GM12878 (cell line): Measurements from ENCODE around the gene TBXAS1. TPM values are rescaled to one million over a fixed set of nuclear protein-coding genes. Genes with fewer than 3 reads are reported as not detected.

Experiments
- ATAC-seq: fragments of 200-7000 bp; cut with Tn5 transposase; 3 replicates; pipeline ENCODE4 v1.9.1; 2020; ENCODE audit warnings: mild to moderate bottlenecking, moderate library complexity
- BruUV-seq: library from RNA; stranded (reverse); fragments of 400-500 nt; replicated peaks from 2 replicates; lab custom pipeline; 2021; lab: Mats Ljungman, UMichigan
- CTCF ChIA-PET: fragments of 300-600 bp; sonication (Branson Sonifier 250); formaldehyde crosslinking; extraction: SDS; loops from one replicate; lab custom pipeline; 2021; ENCODE audit warnings: inconsistent platforms; lab: Yijun Ruan, JAX
- POLR2A ChIA-PET: fragments of 350-600 bp; formaldehyde crosslinking; extraction: SDS; loops from one replicate; lab custom pipeline; 2021; ENCODE audit warnings: inconsistent platforms; lab: Charles Lee
- RAD21 ChIA-PET: fragments of 300-600 bp; sonication (Branson Sonifier 250); formaldehyde crosslinking; loops from one replicate; lab custom pipeline; 2023; ENCODE audit warnings: antibody characterized with exemption; ENCODE audit not compliant: unreplicated experiment; lab: Charles Lee
- SMC1A ChIA-PET: fragments of 300-600 bp; sonication (Branson Sonifier 250); formaldehyde crosslinking; loops from one replicate; lab custom pipeline; 2023; ENCODE audit not compliant: unreplicated experiment, uncharacterized antibody; lab: Charles Lee
- DNase-seq: peaks from one replicate; pipeline ENCODE4 v3.0.0-alpha.2; 2011; ENCODE audit warnings: low read depth, low spot score
- FAIRE-seq: peaks from 3 replicates; lab custom pipeline; 2011; peaks lifted over from hg19 to GRCh38; lab: Jason Lieb, UNC
- H2AFZ ChIP-seq: 2 replicates; pipeline ENCODE4 v1.6.0; 2011; ENCODE audit warnings: low read depth, low read length, control low read depth; ENCODE audit not compliant: control insufficient read depth
- H3K27ac ChIP-seq: 2 replicates; pipeline ENCODE4 v1.5.1; 2011; ENCODE audit warnings: control low read depth; ENCODE audit not compliant: control insufficient read depth, insufficient read depth
- H3K27me3 ChIP-seq, 2 experiments: replicated peaks in 1 of 2; 2 replicates each; pipeline versions ENCODE4 v1.6.0 to v1.6.1; 2011; ENCODE audit warnings: low read length in 1 of 2; ENCODE audit not compliant: control insufficient read depth in 2 of 2, insufficient read depth in 2 of 2
- H3K36me3 ChIP-seq, 2 experiments: 2 replicates each; pipeline ENCODE4 v1.5.1; 2011; ENCODE audit warnings: low read length in 1 of 2; ENCODE audit not compliant: control insufficient read depth in 2 of 2, insufficient read depth in 2 of 2
- H3K4me1 ChIP-seq: 2 replicates; pipeline ENCODE4 v1.6.1; 2011; ENCODE audit warnings: mild to moderate bottlenecking, low read length, moderate library complexity, mixed read lengths; ENCODE audit not compliant: control insufficient read depth, insufficient read depth
- H3K4me2 ChIP-seq: 2 replicates; pipeline ENCODE4 v1.6.0; 2011; ENCODE audit warnings: control low read depth; ENCODE audit not compliant: control insufficient read depth, insufficient read depth
- H3K4me3 ChIP-seq: fragments of 200-600 bp; sonication (generic); 2 replicates; pipeline ENCODE4 v1.5.1; 2016
- H3K79me2 ChIP-seq: 2 replicates; pipeline ENCODE4 v1.6.0; 2011; ENCODE audit warnings: low read length; ENCODE audit not compliant: control insufficient read depth, insufficient read depth
- H3K9ac ChIP-seq: 2 replicates; pipeline ENCODE4 v1.8.0; 2011; ENCODE audit warnings: low read length, control low read depth, mixed read lengths; ENCODE audit not compliant: control insufficient read depth, insufficient read depth
- H3K9me3 ChIP-seq: replicated peaks from 3 replicates; pipeline ENCODE4 v1.5.1; 2011; ENCODE audit warnings: mild to moderate bottlenecking, low read length; ENCODE audit not compliant: control insufficient read depth, insufficient read depth
- H4K20me1 ChIP-seq: 2 replicates; pipeline ENCODE4 v1.6.0; 2011; ENCODE audit not compliant: control insufficient read depth, insufficient read depth
- BACH1 ChIP-seq: fragments of 450-650 bp; IDR thresholded peaks from 2 replicates; pipeline ENCODE4 v1.6.1; 2017; ENCODE audit warnings: mild to moderate bottlenecking, borderline replicate concordance
- BCLAF1 ChIP-seq: fragments of 450-650 bp; IDR thresholded peaks from 2 replicates; pipeline ENCODE4 v1.6.1; 2017; ENCODE audit warnings: antibody characterized with exemption, mild to moderate bottlenecking, moderate library complexity
- CBX3 ChIP-seq: fragments of 200-600 bp; sonication (generic); IDR thresholded peaks from 2 replicates; pipeline ENCODE4 v1.6.1; 2016; ENCODE audit warnings: low read depth, borderline replicate concordance
- CEBPB ChIP-seq, 2 experiments: fragments of 150-350 bp in 1 of 2; IDR thresholded peaks; 2 replicates each; pipeline ENCODE4 v1.6.1; 2012 to 2014; ENCODE audit warnings: low read depth in 2 of 2, low read length in 2 of 2, borderline replicate concordance in 1 of 2, inconsistent platforms in 1 of 2
- CEBPZ ChIP-seq: fragments of 150-350 bp; IDR thresholded peaks from 2 replicates; pipeline ENCODE4 v1.6.1; 2016; ENCODE audit warnings: low read depth, low read length
- KAT2A ChIP-seq: conservative IDR thresholded peaks from 2 replicates; pipeline ENCODE4 v1.6.1; 2011; ENCODE audit warnings: low read depth, low read length; ENCODE audit not compliant: control insufficient read depth
- MAX ChIP-seq: IDR thresholded peaks from 2 replicates; pipeline ENCODE4 v1.6.1; 2012; ENCODE audit warnings: low read depth, low read length, improper control_type of control experiment
- NRF1 ChIP-seq: conservative IDR thresholded peaks from 2 replicates; pipeline ENCODE4 v1.6.1; 2011; ENCODE audit warnings: mild to moderate bottlenecking, low read depth, low read length, improper control_type of control experiment
- POLR2AphosphoS5 ChIP-seq: IDR thresholded peaks from 2 replicates; pipeline ENCODE4 v1.6.1; 2011; ENCODE audit warnings: mild to moderate bottlenecking, low read length, inconsistent platforms
- RELA ChIP-seq: fragments of 450-650 bp; IDR thresholded peaks from 2 replicates; pipeline ENCODE4 v1.8.0; 2014; ENCODE audit warnings: borderline replicate concordance; ENCODE audit not compliant: partially characterized antibody
- SKIL ChIP-seq: fragments of 450-650 bp; IDR thresholded peaks from 2 replicates; pipeline ENCODE4 v1.6.1; 2017; ENCODE audit warnings: mild to moderate bottlenecking, low read depth, inconsistent platforms; ENCODE audit not compliant: poor library complexity, severe bottlenecking
- SPI1 ChIP-seq: IDR thresholded peaks from 2 replicates; pipeline ENCODE4 v1.6.1; 2011; ENCODE audit warnings: low read depth, mild to moderate bottlenecking, low read length, moderate library complexity, borderline replicate concordance; ENCODE audit not compliant: insufficient read depth
- SREBF2 ChIP-seq: IDR thresholded peaks from 2 replicates; pipeline ENCODE4 v1.6.1; 2012; ENCODE audit warnings: mild to moderate bottlenecking, low read length
- SUZ12 ChIP-seq: fragments of 200-600 bp; sonication (generic); IDR thresholded peaks from one replicate; pipeline ENCODE4 v1.6.1; 2018; ENCODE audit warnings: antibody characterized with exemption, mild to moderate bottlenecking; ENCODE audit not compliant: unreplicated experiment
- ZNF622 ChIP-seq: fragments of 450-650 bp; IDR thresholded peaks from 2 replicates; pipeline ENCODE4 v1.6.1; 2017; ENCODE audit warnings: mild to moderate bottlenecking, inconsistent platforms
- WGBS: methylation state at CpG from one replicate; pipeline ENCODE4 v1.1.6; 2016; ENCODE audit warnings: low lambda C conversion rate; ENCODE audit not compliant: insufficient replicate concordance, insufficient coverage; ENCODE audit errors: missing lambda C conversion rate; 5-methylcytosine and 5-hydroxymethylcytosine counted together
- in situ Hi-C: fragments of 300-500 bp; cut with MboI; formaldehyde crosslinking; loops from 9 replicates; pipeline ENCODE4 v1.14.3; 2018; ENCODE audit warnings: mixed read lengths
- intact Hi-C: fragments of 100-400 bp; cut with micrococcal nuclease; formaldehyde crosslinking; loops from one replicate; pipeline ENCODE4 v1.14.2; 2022; ENCODE audit not compliant: unreplicated experiment
- polyA plus RNA-seq, 11 experiments: library from polyadenylated mRNA; depleted of rRNA in 4 of 11; unstranded in 6 of 11; stranded (reverse) in 5 of 11; fragments of >200 nt; fragmentation: Nextera tagmentation in 4 of 11; fragmentation: Illumina TruSeq in 1 of 11; extraction: Ambion mirVana in 4 of 11; extraction: Trizol in 1 of 11; gene quantifications; 1 replicate in 1 of 11; 2 replicates in 10 of 11; pipeline versions ENCODE4 v1.2.1 to v1.2.3, GENCODE V29; 2011 to 2016; ENCODE audit warnings: inconsistent platforms in 2 of 11, missing spikeins in 2 of 11, low read depth in 1 of 11
- total RNA-seq, 4 experiments: library from RNA; depleted of rRNA in 3 of 4; stranded (reverse); fragments of >200 nt in 3 of 4; fragmentation: Illumina TruSeq in 1 of 4; extraction: Trizol in 1 of 4; gene quantifications; 2 replicates each; pipeline versions ENCODE4 v1.2.1 to v1.2.3, GENCODE V29; 2013 to 2021

TBXAS1 gene
- total and polyA plus RNA-seq, 10 of the 15 experiments (the other 5 are each of a cell fraction or from before 2014, with no cell fraction given) = 1.5 to 32.7 (median 16.3) TPM

- no peak for ATAC-seq
- ChIA-PET SMC1A (no interaction called here), RAD21 (no interaction called here), CTCF (interaction anchor here (2.0 kb wide), 1 partner anchor 13 kb away, joined by 4 read pairs; no protein-coding TSS in a partner anchor), POLR2A (no interaction called here)
- BruUV-seq = no TSS peak
- Histone ChIP-seq H3K79me2 (no peaks in the 10 kb centered on the region), H3K9ac (no peak overlapping the region), H3K9me3 (no peaks in the 10 kb centered on the region), H3K27me3 (no peaks in the 10 kb centered on the region), H3K4me1 (no peaks in the 10 kb centered on the region), H2AFZ (no peak overlapping the region), H3K4me2 (no peak overlapping the region), H4K20me1 (no peaks in the 10 kb centered on the region), H3K27ac (no peak overlapping the region), H3K4me3 (no peak overlapping the region), H3K36me3 (no peaks in the 10 kb centered on the region)
- no peak for FAIRE-seq
- no peak for DNase-seq
- 93% methylated on average over 6 of the region's 6 CpGs for WGBS
- in situ Hi-C loops = no loop called here
- intact Hi-C loops = no loop called here
- TF ChIP-seq CEBPB (IDR thresholded peaks at IDR 0.05; ENCODE audit: borderline replicate concordance in 1 of 2, low read depth in 2 of 2, low read length in 2 of 2) (no peak), KAT2A (no peak), NRF1 (no peak), POLR2AphosphoS5 (no peak), SUZ12 (no peak), BACH1 (no peak), SKIL (no peak), CBX3 (no peak), BCLAF1 (no peak), MAX (no peak), RELA (no peak), SPI1 (no peak), ZNF622 (no peak), CEBPZ (no peak), SREBF2 (no peak)
Observed at GRCh38 chr7:139930286-139930965, 101.4 kb downstream of the TBXAS1 start.
